Measurements from ENCODE around the gene CATSPERZ. TPM values are rescaled to one million over a fixed set of nuclear protein-coding genes. Genes with fewer than 3 reads are reported as not detected.

Gene CATSPERZ
- total and polyA plus RNA-seq, 9 of the 15 experiments (the other 6 are each of a cell fraction or from before 2014, with no cell fraction given), result 0.86 to 8.5 (median 3.5) TPM

GRCh38 chr11:64284962-64285884, 14.9 kb upstream of the CATSPERZ start, which contains the start of gene GPR137:
Gene GPR137 (plus strand): TSS chr11:64285848. CDS start chr11:64286525, 677 bp downstream.
- FAIRE-seq (peak; percentile 52), DNase-seq (ENCODE audit: extremely low read depth in 1 of 4, low spot score in 3 of 4) (peak; percentile 87 to 97 (median 95)), ATAC-seq (peak; percentile 77)
- H3K9me3 ChIP-seq (replicated peaks; ENCODE audit: control insufficient read depth, insufficient read depth, low read depth, low read length), result no peaks in the 10 kb centered on the region
- H2AFZ ChIP-seq (ENCODE audit: low read depth, low read length), result peak within 1 kb of the TSS; percentile 93
- in situ Hi-C loops (cut with MboI), result no loop called here
- peak within 1 kb of the TSS; percentile 69 to 93 for H3K9ac ChIP-seq (ENCODE audit: insufficient read depth in 1 of 2, low read depth in 2 of 2, low read length in 2 of 2)
- WGBS (ENCODE audit: insufficient coverage, low coverage, missing lambda C conversion rate), result under 1% methylated on average over 53 of the region's 102 CpGs
- ChIA-PET POLR2A (interaction anchor here (0.6 to 5.1 kb wide), 12 partner anchors 9 to 459 kb away, joined by 3 to 54 read pairs (median 4); partner anchors contain the start of genes ESRRA and FERMT3), CTCF (ENCODE audit: low intra/inter-chr PET ratio) (interaction anchor here (0.8 kb wide), 1 partner anchor 14 kb away, joined by 3 read pairs; no protein-coding TSS in a partner anchor)
- H4K20me1 ChIP-seq (replicated peaks; ENCODE audit: control insufficient read depth, insufficient read depth, low read length), result no peaks in the 10 kb centered on the region
- BruUV-seq (replicated peaks), result TSS peak; percentile 92
- H3K27me3 ChIP-seq (ENCODE audit: control insufficient read depth in 2 of 2, insufficient read depth in 2 of 2, low read length in 2 of 2), result no peaks in the 10 kb centered on the region
- peak within 1 kb of the TSS; percentile 79 for H3K27ac ChIP-seq (ENCODE audit: extremely low read depth, low read depth, low read length)
- peaks cover 4% of the 10 kb centered on the region; the same call in 1 of the 3 replicates for H3K36me3 ChIP-seq (ENCODE audit: control insufficient read depth, insufficient read depth, low read length)
- no peaks in the 10 kb centered on the region for H3K9me1 ChIP-seq (ENCODE audit: control insufficient read depth, insufficient read depth, low read length)
- H3K4me3 ChIP-seq, result peak within 1 kb of the TSS; percentile 91
- peak within 1 kb of the TSS; percentile 80 for H3K4me2 ChIP-seq (ENCODE audit: insufficient read depth, low read length)
- peaks cover 12% of the 10 kb centered on the region; the same call in 1 of the 3 replicates for H3K79me2 ChIP-seq (ENCODE audit: control insufficient read depth, insufficient read depth, low read length)
- H3K4me1 ChIP-seq (replicated peaks in 1 of 2; ENCODE audit: control insufficient read depth in 2 of 2, insufficient read depth in 2 of 2, low read length in 2 of 2), result peaks cover 7 to 43% of the 10 kb centered on the region in 2 experiments; a peak in 4 of 5 replicates
- intact Hi-C loops (cut with micrococcal nuclease), result no loop called here
- TF ChIP-seq JUND (IDR thresholded peaks at IDR 0.05; ENCODE audit: borderline replicate concordance, low read depth, low read length), result peak; percentile 8; the same call in 1 of the 2 replicates
- TF ChIP-seq JUND (tag; IDR thresholded peaks at IDR 0.05; ENCODE audit: borderline replicate concordance, low read depth, low read length), result no peak
- TF ChIP-seq MAZ (CRISPR knock-in tag; conservative IDR thresholded peaks at IDR 0.05 in 1 of 2, IDR thresholded peaks at IDR 0.05 in 1 of 2), result peak; percentile 32 to 75; a peak in 2 of 4 replicates
- TF ChIP-seq, protein P1, sequence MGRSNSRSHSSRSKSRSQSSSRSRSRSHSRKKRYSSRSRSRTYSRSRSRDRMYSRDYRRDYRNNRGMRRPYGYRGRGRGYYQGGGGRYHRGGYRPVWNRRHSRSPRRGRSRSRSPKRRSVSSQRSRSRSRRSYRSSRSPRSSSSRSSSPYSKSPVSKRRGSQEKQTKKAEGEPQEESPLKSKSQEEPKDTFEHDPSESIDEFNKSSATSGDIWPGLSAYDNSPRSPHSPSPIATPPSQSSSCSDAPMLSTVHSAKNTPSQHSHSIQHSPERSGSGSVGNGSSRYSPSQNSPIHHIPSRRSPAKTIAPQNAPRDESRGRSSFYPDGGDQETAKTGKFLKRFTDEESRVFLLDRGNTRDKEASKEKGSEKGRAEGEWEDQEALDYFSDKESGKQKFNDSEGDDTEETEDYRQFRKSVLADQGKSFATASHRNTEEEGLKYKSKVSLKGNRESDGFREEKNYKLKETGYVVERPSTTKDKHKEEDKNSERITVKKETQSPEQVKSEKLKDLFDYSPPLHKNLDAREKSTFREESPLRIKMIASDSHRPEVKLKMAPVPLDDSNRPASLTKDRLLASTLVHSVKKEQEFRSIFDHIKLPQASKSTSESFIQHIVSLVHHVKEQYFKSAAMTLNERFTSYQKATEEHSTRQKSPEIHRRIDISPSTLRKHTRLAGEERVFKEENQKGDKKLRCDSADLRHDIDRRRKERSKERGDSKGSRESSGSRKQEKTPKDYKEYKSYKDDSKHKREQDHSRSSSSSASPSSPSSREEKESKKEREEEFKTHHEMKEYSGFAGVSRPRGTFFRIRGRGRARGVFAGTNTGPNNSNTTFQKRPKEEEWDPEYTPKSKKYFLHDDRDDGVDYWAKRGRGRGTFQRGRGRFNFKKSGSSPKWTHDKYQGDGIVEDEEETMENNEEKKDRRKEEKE (IDR thresholded peaks at IDR 0.05; ENCODE audit: borderline replicate concordance in 1 of 2, control insufficient read depth in 1 of 2, low read depth in 2 of 2, low read length in 1 of 2), result no peak
- TF ChIP-seq, protein P2, sequence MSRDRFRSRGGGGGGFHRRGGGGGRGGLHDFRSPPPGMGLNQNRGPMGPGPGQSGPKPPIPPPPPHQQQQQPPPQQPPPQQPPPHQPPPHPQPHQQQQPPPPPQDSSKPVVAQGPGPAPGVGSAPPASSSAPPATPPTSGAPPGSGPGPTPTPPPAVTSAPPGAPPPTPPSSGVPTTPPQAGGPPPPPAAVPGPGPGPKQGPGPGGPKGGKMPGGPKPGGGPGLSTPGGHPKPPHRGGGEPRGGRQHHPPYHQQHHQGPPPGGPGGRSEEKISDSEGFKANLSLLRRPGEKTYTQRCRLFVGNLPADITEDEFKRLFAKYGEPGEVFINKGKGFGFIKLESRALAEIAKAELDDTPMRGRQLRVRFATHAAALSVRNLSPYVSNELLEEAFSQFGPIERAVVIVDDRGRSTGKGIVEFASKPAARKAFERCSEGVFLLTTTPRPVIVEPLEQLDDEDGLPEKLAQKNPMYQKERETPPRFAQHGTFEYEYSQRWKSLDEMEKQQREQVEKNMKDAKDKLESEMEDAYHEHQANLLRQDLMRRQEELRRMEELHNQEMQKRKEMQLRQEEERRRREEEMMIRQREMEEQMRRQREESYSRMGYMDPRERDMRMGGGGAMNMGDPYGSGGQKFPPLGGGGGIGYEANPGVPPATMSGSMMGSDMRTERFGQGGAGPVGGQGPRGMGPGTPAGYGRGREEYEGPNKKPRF (IDR thresholded peaks at IDR 0.05; ENCODE audit: low read depth, low read length), result peak; percentile 95
- no peak for TF ChIP-seq GTF3C2 (IDR thresholded peaks at IDR 0.05; ENCODE audit: borderline replicate concordance, extremely low read depth, insufficient read length)
- TF ChIP-seq POLR2H (tag; IDR thresholded peaks at IDR 0.05; ENCODE audit: low read depth), result no peak
- peak; percentile 50; the same call in 1 of the 2 replicates for TF ChIP-seq POLR2A (conservative IDR thresholded peaks at IDR 0.05)
- TF ChIP-seq ZNF717 (CRISPR knock-in tag; IDR thresholded peaks at IDR 0.05), result no peak
- TF ChIP-seq RFX7 (CRISPR knock-in tag; IDR thresholded peaks at IDR 0.05), result 0 out of 2 replicates have a peak, but pooled peaks have one; percentile 74
- TF ChIP-seq GABPA (tag; conservative IDR thresholded peaks at IDR 0.05; ENCODE audit: low read depth), result peak; percentile 85
